Activated CD4-positive, alpha-beta T cell treated with anti-CD3 and anti-CD28 coated beads, Interleukin-2, amount 50 U/mL, for 1 hour (primary cell): ENCODE measurements around the gene SATL1.
"Not testable (repeated sequence)": the region's sequence is repeated elsewhere in the genome, so short reads cannot be mapped to it uniquely, and the experiment has no call there.

Experiments
- DNase-seq: peaks from one replicate; pipeline ENCODE4 v3.0.0-alpha.2; 2020

The SATL1 gene

GRCh38 chrX:85243761-85244449 is at the start of gene SATL1, which contains the start of gene ZNF711:
TSS of gene SATL1 (minus strand) at chrX:85243779. CDS start at chrX:85108968, 134,811 bp downstream.
TSS of gene ZNF711 (plus strand) at chrX:85243991. CDS start at chrX:85247573, 3,582 bp downstream.
- no peak for DNase-seq

- no peak for DNase-seq
Observed at GRCh38 chrX:85288992-85289723, 45.6 kb upstream of the SATL1 start.

- DNase-seq = not testable (repeated sequence)
Observed at GRCh38 chrX:85285286-85285685, 41.7 kb upstream of the SATL1 start.

GRCh38 chrX:85244450-85245211 is 1.1 kb upstream of the SATL1 start:
- DNase-seq = no peak

- DNase-seq = no peak
Observed at GRCh38 chrX:85243155-85243554, 424 bp downstream of the SATL1 start.

GRCh38 chrX:85223359-85223758 is 20.2 kb downstream of the SATL1 start:
- DNase-seq = no peak

GRCh38 chrX:85221361-85221760 is 22.2 kb downstream of the SATL1 start:
- DNase-seq = no peak

- DNase-seq = no peak
Observed at GRCh38 chrX:85215946-85216345, 27.6 kb downstream of the SATL1 start.

GRCh38 chrX:85213792-85214530 is 29.6 kb downstream of the SATL1 start:
- no peak for DNase-seq

- no peak for DNase-seq
Observed at GRCh38 chrX:85203461-85203970, 40.1 kb downstream of the SATL1 start.

GRCh38 chrX:85196319-85196718 is 47.3 kb downstream of the SATL1 start:
- DNase-seq = no peak

- no peak for DNase-seq
Observed at GRCh38 chrX:85159644-85160043, 83.9 kb downstream of the SATL1 start.

GRCh38 chrX:85140964-85141363 is 102.6 kb downstream of the SATL1 start:
- DNase-seq = no peak

- DNase-seq = no peak
Observed at GRCh38 chrX:85139422-85139821, 104.2 kb downstream of the SATL1 start.

GRCh38 chrX:85136409-85136808 is 107.2 kb downstream of the SATL1 start:
- no peak for DNase-seq

GRCh38 chrX:85115252-85115651 is 128.3 kb downstream of the SATL1 start:
- no peak for DNase-seq

- no peak for DNase-seq
Observed at GRCh38 chrX:85114776-85115175, 128.8 kb downstream of the SATL1 start.

GRCh38 chrX:85114171-85114570 is 129.4 kb downstream of the SATL1 start:
- no peak for DNase-seq

- no peak for DNase-seq
Observed at GRCh38 chrX:85113746-85114145, 129.8 kb downstream of the SATL1 start.

GRCh38 chrX:85112293-85112692 is 131.3 kb downstream of the SATL1 start:
- DNase-seq = no peak

- no peak for DNase-seq
Observed at GRCh38 chrX:85111347-85111746, 132.2 kb downstream of the SATL1 start.

- DNase-seq = no peak
Observed at GRCh38 chrX:85109235-85109634, 134.3 kb downstream of the SATL1 start.

GRCh38 chrX:85108165-85108564 is 135.4 kb downstream of the SATL1 start:
- no peak for DNase-seq
